OCI-LY7 (cell line): ENCODE results near the gene TMEM250. TPM values are rescaled to one million over a fixed set of nuclear protein-coding genes. Genes with fewer than 3 reads are reported as not detected.

Experiments used
- BruUV-seq: library from RNA; stranded (reverse); fragments of 400-500 nt; replicated peaks from 2 replicates; lab custom pipeline; 2021; lab: Mats Ljungman, UMichigan
- CTCF ChIA-PET: fragments of 300-600 bp; sonication (Branson Sonifier 250); formaldehyde crosslinking; loops from one replicate; lab custom pipeline; 2022; ENCODE audit warnings: antibody characterized with exemption; ENCODE audit not compliant: unreplicated experiment; lab: Charles Lee
- POLR2A ChIA-PET: fragments of 300-600 bp; sonication (Branson Sonifier 250); formaldehyde crosslinking; loops from one replicate; lab custom pipeline; 2022; ENCODE audit warnings: antibody characterized with exemption; lab: Charles Lee
- DNase-seq: peaks from one replicate; pipeline ENCODE4 v3.0.0-alpha.2; 2015; ENCODE audit warnings: low spot score
- H2AFZ ChIP-seq: fragments of 200-600 bp; sonication (generic), shearing (Covaris generic); 2 replicates; pipeline ENCODE4 v1.6.1; 2014; ENCODE audit warnings: mild to moderate bottlenecking, antibody characterized with exemption, low read length, moderate library complexity
- H3K27ac ChIP-seq: fragments of 200-600 bp; sonication (generic); 2 replicates; pipeline ENCODE4 v1.5.1; 2014; ENCODE audit warnings: mixed run types, low read depth, mild to moderate bottlenecking, moderate library complexity, low read length, inconsistent platforms; ENCODE audit not compliant: poor library complexity, severe bottlenecking
- H3K36me3 ChIP-seq: fragments of 200-600 bp; sonication (generic); 2 replicates; pipeline ENCODE4 v1.6.1; 2014; ENCODE audit warnings: mild to moderate bottlenecking, antibody characterized with exemption, low read length, moderate library complexity, mixed read lengths; ENCODE audit not compliant: insufficient read depth
- H3K4me1 ChIP-seq: fragments of 200-600 bp; sonication (generic); 2 replicates; pipeline ENCODE4 v1.5.1; 2014; ENCODE audit warnings: mild to moderate bottlenecking, low read length; ENCODE audit not compliant: insufficient read depth, poor library complexity, severe bottlenecking
- H3K4me2 ChIP-seq: fragments of 200-600 bp; sonication (generic); 2 replicates; pipeline ENCODE4 v1.6.1; 2014; ENCODE audit warnings: mild to moderate bottlenecking, low read length
- H3K4me3 ChIP-seq: fragments of 200-600 bp; sonication (generic); 2 replicates; pipeline ENCODE4 v1.5.1; 2014; ENCODE audit warnings: mild to moderate bottlenecking, low read depth, low read length; ENCODE audit not compliant: poor library complexity, severe bottlenecking
- H3K79me2 ChIP-seq: fragments of 200-600 bp; sonication (generic); 2 replicates; pipeline ENCODE4 v1.6.1; 2016; ENCODE audit warnings: low read depth, mild to moderate bottlenecking, low read length, moderate library complexity, mixed read lengths; ENCODE audit not compliant: insufficient read depth
- H3K9me2 ChIP-seq: fragments of 200-600 bp; sonication (generic); 2 replicates; pipeline ENCODE4 v1.6.1; 2016; ENCODE audit warnings: mild to moderate bottlenecking, low read length, mixed read lengths; ENCODE audit not compliant: insufficient read depth
- H3K9me3 ChIP-seq: fragments of 200-600 bp; sonication (generic); 2 replicates; pipeline ENCODE4 v1.6.1; 2014; ENCODE audit warnings: mild to moderate bottlenecking, mixed run types, low read length, mixed read lengths
- H4K20me1 ChIP-seq: fragments of 200-600 bp; sonication (generic); 2 replicates; pipeline ENCODE4 v1.6.1; 2014; ENCODE audit warnings: mild to moderate bottlenecking, antibody characterized with exemption, low read length, moderate library complexity, mixed read lengths; ENCODE audit not compliant: insufficient read depth
- CTCF ChIP-seq: fragments of 200-600 bp; sonication (generic); conservative IDR thresholded peaks from 2 replicates; pipeline ENCODE4 v1.5.1; 2014; ENCODE audit warnings: mild to moderate bottlenecking, antibody characterized with exemption, low read length, moderate library complexity, mixed read lengths
- EZH2phosphoT487 ChIP-seq: fragments of 200-600 bp; sonication (generic); IDR thresholded peaks from 2 replicates; pipeline ENCODE4 v1.6.1; 2018; ENCODE audit warnings: low read depth, borderline replicate concordance, mild to moderate bottlenecking, mixed run types, antibody characterized with exemption, low read length, moderate library complexity, mixed read lengths
- intact Hi-C: fragments of 100-400 bp; cut with micrococcal nuclease; formaldehyde crosslinking; loops from one replicate; pipeline ENCODE4 v1.10.0; 2022; ENCODE audit not compliant: unreplicated experiment
- total RNA-seq, 2 experiments: library from RNA; depleted of rRNA in 1 of 2; stranded (reverse); fragments of >200 nt in 1 of 2; shearing (Covaris generic) in 1 of 2; gene quantifications; 2 replicates each; pipeline ENCODE4 v1.2.3, GENCODE V29; 2014 to 2022

TMEM250 gene
- total RNA-seq, 2 experiments from 2014 or later: 51.0 to 53.8 TPM

- POLR2A ChIA-PET: interaction anchor here (0.7 kb wide), 1 partner anchor 34 kb away, joined by 3 read pairs; no protein-coding TSS in a partner anchor
- Histone ChIP-seq H3K4me3 (no peak overlapping the region), H3K79me2 (no peaks in the 10 kb centered on the region), H4K20me1 (no peaks in the 10 kb centered on the region), H3K4me1 (peaks cover 14% of the 10 kb centered on the region), H3K9me2 (no peaks in the 10 kb centered on the region), H3K36me3 (no peaks in the 10 kb centered on the region), H3K27ac (no peak overlapping the region), H3K4me2 (peak overlapping the region; percentile 38), H3K9me3 (no peaks in the 10 kb centered on the region), H2AFZ (peak overlapping the region; percentile 56)
- TF ChIP-seq CTCF: no peak
- no peak for TF ChIP-seq EZH2phosphoT487
- no peak for DNase-seq
- no TSS peak for BruUV-seq
- intact Hi-C loops: loop anchor here (1.0 to 2.0 kb wide), 3 partner anchors 30 to 49 kb away; partner anchors contain the start of gene TMEM250
- CTCF ChIA-PET: no interaction called here
Observed at GRCh38 chr9:136088939-136089696, 29.6 kb downstream of the TMEM250 start.

- DNase-seq: no peak
- Histone ChIP-seq H2AFZ (peak overlapping the region; percentile 56; the same call in 1 of the 2 replicates), H3K36me3 (no peaks in the 10 kb centered on the region), H3K4me2 (peak overlapping the region; percentile 38), H3K79me2 (no peaks in the 10 kb centered on the region), H3K27ac (no peak overlapping the region), H4K20me1 (no peaks in the 10 kb centered on the region), H3K9me3 (no peaks in the 10 kb centered on the region), H3K4me3 (no peak overlapping the region), H3K4me1 (peaks cover 14% of the 10 kb centered on the region), H3K9me2 (no peaks in the 10 kb centered on the region)
- no peak for TF ChIP-seq EZH2phosphoT487
- no peak for TF ChIP-seq CTCF
- intact Hi-C loops: loop anchor here (2.0 kb wide), 1 partner anchor 30 kb away; the partner anchor contains the start of gene TMEM250
- POLR2A ChIA-PET: no interaction called here
- CTCF ChIA-PET: no interaction called here
- no TSS peak for BruUV-seq
Observed at GRCh38 chr9:136088481-136088938, 30.2 kb downstream of the TMEM250 start.
